IPS DF 6.9 (cell line): ENCODE results near the gene ZNF408.

Source experiments
- DNase-seq: peaks from one replicate; pipeline ENCODE4 v3.0.0-alpha.2; 2013; ENCODE audit warnings: low read depth, low spot score
- H3K27ac ChIP-seq: one replicate; pipeline ENCODE4 v1.5.1; 2013; ENCODE audit warnings: low read length, control low read depth
- H3K27me3 ChIP-seq: 2 replicates; pipeline ENCODE4 v1.6.1; 2013; ENCODE audit warnings: mild to moderate bottlenecking, low read length; ENCODE audit not compliant: control insufficient read depth, insufficient read depth
- H3K36me3 ChIP-seq: 2 replicates; pipeline ENCODE4 v1.6.1; 2013; ENCODE audit warnings: low read length; ENCODE audit not compliant: control insufficient read depth, insufficient read depth
- H3K4me1 ChIP-seq: 2 replicates; pipeline ENCODE4 v1.6.1; 2013; ENCODE audit warnings: low read length; ENCODE audit not compliant: control insufficient read depth, insufficient read depth
- H3K4me3 ChIP-seq: 2 replicates; pipeline ENCODE4 v1.5.1; 2013; ENCODE audit warnings: mild to moderate bottlenecking, low read length
- H3K9me3 ChIP-seq: 2 replicates; pipeline ENCODE4 v1.6.1; 2013; ENCODE audit warnings: low read length, inconsistent platforms; ENCODE audit not compliant: control insufficient read depth, insufficient read depth
- WGBS: extraction: QIAGEN DNeasy Blood & Tissue Kit; methylation state at CpG from one replicate; pipeline ENCODE4 v1.1.7; 2013; ENCODE audit warnings: mixed read lengths, missing lambda C conversion rate; ENCODE audit not compliant: insufficient read length, insufficient coverage; 5-methylcytosine and 5-hydroxymethylcytosine counted together

ZNF408 gene

GRCh38 chr11:46682773-46683752, 17.8 kb upstream of the ZNF408 start:
- no peaks in the 10 kb centered on the region for H3K4me1 ChIP-seq
- no peaks in the 10 kb centered on the region for H3K9me3 ChIP-seq
- peaks cover 14% of the 10 kb centered on the region for H3K36me3 ChIP-seq
- no peak for DNase-seq
- H3K27ac ChIP-seq = no peak overlapping the region
- no peak overlapping the region for H3K4me3 ChIP-seq
- whole genome bisulfite sequencing = no CpG with 5 or more reads among the region's 11 CpGs
- H3K27me3 ChIP-seq = no peaks in the 10 kb centered on the region

- no peak for DNase-seq
Observed at GRCh38 chr11:46684367-46684766, 16.5 kb upstream of the ZNF408 start.

GRCh38 chr11:46686886-46687795, 13.7 kb upstream of the ZNF408 start:
- WGBS = no CpG with 5 or more reads among the region's 15 CpGs
- Histone ChIP-seq H3K36me3 (no peaks in the 10 kb centered on the region), H3K4me1 (no peaks in the 10 kb centered on the region), H3K27ac (no peak overlapping the region), H3K9me3 (no peaks in the 10 kb centered on the region), H3K27me3 (no peaks in the 10 kb centered on the region), H3K4me3 (no peak overlapping the region)
- no peak for DNase-seq

More at GRCh38 chr11:46684367-46684766, 16.5 kb upstream of the ZNF408 start:
- Histone ChIP-seq H3K36me3 (peaks cover 6% of the 10 kb centered on the region), H3K4me3 (no peak overlapping the region), H3K9me3 (no peaks in the 10 kb centered on the region), H3K27ac (no peak overlapping the region), H3K27me3 (no peaks in the 10 kb centered on the region), H3K4me1 (no peaks in the 10 kb centered on the region)
- no CpG with 5 or more reads among the region's 3 CpGs for WGBS

GRCh38 chr11:46690702-46691101, 10.1 kb upstream of the ZNF408 start:
- Histone ChIP-seq H3K36me3 (peaks cover 3% of the 10 kb centered on the region; the same call in 1 of the 2 replicates), H3K27ac (no peak overlapping the region)
- no CpG with 5 or more reads among the region's 1 CpG for WGBS

GRCh38 chr11:46692450-46692849, 8.4 kb upstream of the ZNF408 start:
- Histone ChIP-seq H3K9me3 (no peaks in the 10 kb centered on the region), H3K4me3 (no peak overlapping the region), H3K27me3 (no peaks in the 10 kb centered on the region), H3K36me3 (peaks cover 4% of the 10 kb centered on the region; the same call in 1 of the 2 replicates), H3K4me1 (no peaks in the 10 kb centered on the region), H3K27ac (no peak overlapping the region)
- no CpG with 5 or more reads among the region's 4 CpGs for WGBS
- no peak for DNase-seq

More at GRCh38 chr11:46690702-46691101, 10.1 kb upstream of the ZNF408 start:
- H3K4me3 ChIP-seq = no peak overlapping the region
- no peaks in the 10 kb centered on the region for H3K9me3 ChIP-seq
- no peaks in the 10 kb centered on the region for H3K27me3 ChIP-seq
- DNase-seq = no peak
- no peaks in the 10 kb centered on the region for H3K4me1 ChIP-seq

- Histone ChIP-seq H3K27me3 (no peaks in the 10 kb centered on the region), H3K9me3 (no peaks in the 10 kb centered on the region), H3K4me1 (no peaks in the 10 kb centered on the region), H3K27ac (no peak overlapping the region), H3K36me3 (peaks cover 4% of the 10 kb centered on the region; the same call in 1 of the 2 replicates), H3K4me3 (no peak overlapping the region)
- no CpG with 5 or more reads among the region's 2 CpGs for WGBS
- DNase-seq = no peak
Observed at GRCh38 chr11:46693597-46694012, 7.2 kb upstream of the ZNF408 start.

- no peak overlapping the region for H3K4me3 ChIP-seq
- no peaks in the 10 kb centered on the region for H3K4me1 ChIP-seq
- H3K36me3 ChIP-seq = peaks cover 4% of the 10 kb centered on the region; the same call in 1 of the 2 replicates
- no peak for DNase-seq
- H3K27ac ChIP-seq = no peak overlapping the region
- WGBS = no CpG with 5 or more reads among the region's 6 CpGs
- H3K9me3 ChIP-seq = no peaks in the 10 kb centered on the region
- H3K27me3 ChIP-seq = no peaks in the 10 kb centered on the region
Observed at GRCh38 chr11:46694072-46694471, 6.8 kb upstream of the ZNF408 start.

- peaks cover 4% of the 10 kb centered on the region; the same call in 1 of the 2 replicates for H3K36me3 ChIP-seq
- no peak overlapping the region for H3K4me3 ChIP-seq
- no peaks in the 10 kb centered on the region for H3K9me3 ChIP-seq
- no peaks in the 10 kb centered on the region for H3K27me3 ChIP-seq
- no CpG with 5 or more reads among the region's 7 CpGs for WGBS
- no peak overlapping the region for H3K27ac ChIP-seq
- no peaks in the 10 kb centered on the region for H3K4me1 ChIP-seq
- no peak for DNase-seq
Observed at GRCh38 chr11:46694607-46695006, 6.2 kb upstream of the ZNF408 start.

GRCh38 chr11:46695345-46696211, 5.3 kb upstream of the ZNF408 start:
- Histone ChIP-seq H3K36me3 (peaks cover 4% of the 10 kb centered on the region; the same call in 1 of the 2 replicates), H3K27me3 (no peaks in the 10 kb centered on the region), H3K9me3 (no peaks in the 10 kb centered on the region), H3K4me3 (no peak overlapping the region), H3K4me1 (no peaks in the 10 kb centered on the region), H3K27ac (no peak overlapping the region)
- DNase-seq = no peak
- no CpG with 5 or more reads among the region's 12 CpGs for WGBS
